IMR-90 (cell line): ENCODE results near the gene ARHGAP12. TPM values are rescaled to one million over a fixed set of nuclear protein-coding genes. Genes with fewer than 3 reads are reported as not detected.

Experiments
- ATAC-seq: fragments of 200-7000 bp; cut with Tn5 transposase; 2 replicates; pipeline ENCODE4 v1.9.1; 2020; ENCODE audit warnings: low read depth, mild to moderate bottlenecking, moderate library complexity
- BruUV-seq: library from RNA; stranded (reverse); fragments of 400-500 nt; replicated peaks from 2 replicates; lab custom pipeline; 2021; lab: Mats Ljungman, UMichigan
- CTCF ChIA-PET: fragments of 300-600 bp; formaldehyde crosslinking; extraction: SDS; loops from one replicate; lab custom pipeline; 2021; ENCODE audit warnings: antibody characterized with exemption; lab: Yijun Ruan, JAX
- POLR2A ChIA-PET: fragments of 300-600 bp; sonication (Branson Sonifier 250); formaldehyde crosslinking; loops from one replicate; lab custom pipeline; 2022; ENCODE audit warnings: antibody characterized with exemption; ENCODE audit not compliant: unreplicated experiment; lab: Charles Lee
- DNase-seq: peaks from one replicate; pipeline ENCODE4 v3.0.0; 2013
- H2AFZ ChIP-seq: replicated peaks from 2 replicates; pipeline ENCODE3; 2013; ENCODE audit warnings: low read length, mild to moderate bottlenecking; ENCODE audit not compliant: poor library complexity
- H2AK5ac ChIP-seq: 2 replicates; pipeline ENCODE4 v1.6.1; 2013; ENCODE audit warnings: low read depth, low read length, inconsistent platforms
- H2AK9ac ChIP-seq: replicated peaks from 2 replicates; pipeline ENCODE3; 2013; ENCODE audit warnings: mild to moderate bottlenecking, low read depth, low read length, moderate library complexity; ENCODE audit not compliant: poor library complexity
- H2BK120ac ChIP-seq: 2 replicates; pipeline ENCODE4 v1.6.1; 2013; ENCODE audit warnings: low read depth, low read length, inconsistent platforms
- H2BK15ac ChIP-seq: 3 replicates; pipeline ENCODE4 v1.6.1; 2013; ENCODE audit warnings: low read depth, low read length, inconsistent platforms
- H2BK20ac ChIP-seq: 2 replicates; pipeline ENCODE4 v1.6.1; 2013; ENCODE audit warnings: low read depth, mild to moderate bottlenecking, inconsistent platforms, low read length, moderate library complexity
- H2BK5ac ChIP-seq: 2 replicates; pipeline ENCODE4 v1.6.1; 2013; ENCODE audit warnings: mild to moderate bottlenecking, low read depth, low read length, inconsistent platforms; ENCODE audit not compliant: poor library complexity, severe bottlenecking
- H3K14ac ChIP-seq: replicated peaks from 2 replicates; pipeline ENCODE4 v1.6.1; 2013; ENCODE audit warnings: low read depth, low read length, inconsistent platforms
- H3K18ac ChIP-seq: 2 replicates; pipeline ENCODE4 v1.6.1; 2013; ENCODE audit warnings: low read depth, low read length, control low read depth
- H3K23ac ChIP-seq: 2 replicates; pipeline ENCODE4 v1.6.1; 2013; ENCODE audit warnings: low read depth, low read length, inconsistent platforms
- H3K27ac ChIP-seq: 2 replicates; pipeline ENCODE4 v1.5.1; 2013; ENCODE audit warnings: mild to moderate bottlenecking, control low read depth, low read length; ENCODE audit not compliant: insufficient read depth
- H3K27me3 ChIP-seq: 2 replicates; pipeline ENCODE4 v1.6.1; 2013; ENCODE audit warnings: low read length; ENCODE audit not compliant: control insufficient read depth, insufficient read depth
- H3K36me3 ChIP-seq: 2 replicates; pipeline ENCODE4 v1.6.1; 2013; ENCODE audit warnings: low read length, mixed read lengths; ENCODE audit not compliant: control insufficient read depth, insufficient read depth
- H3K4ac ChIP-seq: 2 replicates; pipeline ENCODE4 v1.6.1; 2013; ENCODE audit warnings: low read depth, low read length, inconsistent platforms
- H3K4me1 ChIP-seq: 2 replicates; pipeline ENCODE4 v1.6.1; 2013; ENCODE audit warnings: low read length, mixed read lengths; ENCODE audit not compliant: control insufficient read depth, insufficient read depth
- H3K4me2 ChIP-seq: 2 replicates; pipeline ENCODE4 v1.6.1; 2013; ENCODE audit warnings: low read depth, mild to moderate bottlenecking, control low read depth, low read length, moderate library complexity
- H3K4me3 ChIP-seq: 2 replicates; pipeline ENCODE4 v1.5.1; 2013; ENCODE audit warnings: low read depth, mild to moderate bottlenecking, control low read depth, low read length, moderate library complexity; ENCODE audit not compliant: insufficient read depth
- H3K56ac ChIP-seq: 2 replicates; pipeline ENCODE4 v1.6.1; 2013; ENCODE audit warnings: low read length, inconsistent platforms; ENCODE audit not compliant: insufficient read depth; ENCODE audit errors: extremely low read depth
- H3K79me1 ChIP-seq, 2 experiments: 2 replicates each; pipeline ENCODE4 v1.6.1; 2013; ENCODE audit warnings: low read length in 2 of 2, inconsistent platforms in 1 of 2, low read depth in 1 of 2
- H3K9ac ChIP-seq: 2 replicates; pipeline ENCODE4 v1.6.1; 2013; ENCODE audit warnings: low read depth, low read length, control low read depth
- H3K9me1 ChIP-seq: 2 replicates; pipeline ENCODE4 v1.6.1; 2013; ENCODE audit warnings: low read length, inconsistent platforms; ENCODE audit not compliant: insufficient read depth
- H3K9me3 ChIP-seq: 2 replicates; pipeline ENCODE4 v1.6.1; 2013; ENCODE audit warnings: low read length; ENCODE audit not compliant: control insufficient read depth, insufficient read depth
- H4K20me1 ChIP-seq: 2 replicates; pipeline ENCODE4 v1.6.1; 2013; ENCODE audit warnings: low read length, inconsistent platforms; ENCODE audit not compliant: insufficient read depth
- H4K5ac ChIP-seq: 2 replicates; pipeline ENCODE4 v1.6.1; 2013; ENCODE audit warnings: mild to moderate bottlenecking, low read depth, low read length, control low read depth
- H4K8ac ChIP-seq, 2 experiments: 2 replicates each; pipeline ENCODE4 v1.6.1; 2013; ENCODE audit warnings: low read depth in 2 of 2, low read length in 2 of 2, control low read depth in 1 of 2, inconsistent platforms in 1 of 2
- H4K91ac ChIP-seq: 2 replicates; pipeline ENCODE4 v1.6.1; 2013; ENCODE audit warnings: low read depth, low read length, inconsistent platforms; ENCODE audit not compliant: insufficient read depth
- CEBPB ChIP-seq: IDR thresholded peaks from 2 replicates; pipeline ENCODE4 v1.6.1; 2012; ENCODE audit warnings: low read depth, low read length, improper control_type of control experiment
- CHD1 ChIP-seq: IDR thresholded peaks from 2 replicates; pipeline ENCODE4 v1.6.1; 2012; ENCODE audit warnings: low read depth, low read length, improper control_type of control experiment
- CTCF ChIP-seq: conservative IDR thresholded peaks from 2 replicates; pipeline ENCODE4 v1.5.1; 2012; ENCODE audit warnings: mild to moderate bottlenecking, low read depth, low read length, improper control_type of control experiment
- FOS ChIP-seq: fragments of 150-350 bp; IDR thresholded peaks from 2 replicates; pipeline ENCODE4 v1.6.1; 2016; ENCODE audit warnings: low read depth, low read length
- MAFK ChIP-seq: IDR thresholded peaks from 2 replicates; pipeline ENCODE4 v1.6.1; 2012; ENCODE audit warnings: low read depth, low read length, improper control_type of control experiment
- MAZ ChIP-seq: IDR thresholded peaks from 2 replicates; pipeline ENCODE4 v1.6.1; 2012; ENCODE audit warnings: low read depth, mild to moderate bottlenecking, low read length, improper control_type of control experiment, moderate library complexity, borderline replicate concordance
- MXI1 ChIP-seq: IDR thresholded peaks from 2 replicates; pipeline ENCODE4 v1.6.1; 2012; ENCODE audit warnings: low read depth, mild to moderate bottlenecking, low read length, moderate library complexity, borderline replicate concordance
- POLR2A ChIP-seq: IDR thresholded peaks from 2 replicates; pipeline ENCODE4 v1.6.1; 2012; ENCODE audit warnings: mild to moderate bottlenecking, low read depth, low read length
- RAD21 ChIP-seq: IDR thresholded peaks from 2 replicates; pipeline ENCODE4 v1.6.1; 2012; ENCODE audit warnings: low read length, improper control_type of control experiment
- RFX5 ChIP-seq: IDR thresholded peaks from 2 replicates; pipeline ENCODE4 v1.8.0; 2012; ENCODE audit warnings: low read depth, mild to moderate bottlenecking, low read length, moderate library complexity
- WGBS, 2 experiments: methylation state at CpG; one replicate each; pipeline versions ENCODE4 v1.1.5 to v1.1.7; 2013; ENCODE audit warnings: missing lambda C conversion rate in 2 of 2; ENCODE audit not compliant: insufficient read length in 1 of 2; ENCODE audit errors: extremely low coverage in 2 of 2; 5-methylcytosine and 5-hydroxymethylcytosine counted together
- dilution Hi-C: fragments of 300-500 bp; cut with HindIII; formaldehyde crosslinking; loops from one replicate; pipeline ENCODE4 v1.14.3; 2018; ENCODE audit warnings: low sequenced_read_pairs; ENCODE audit not compliant: unreplicated experiment
- in situ Hi-C: fragments of 300-500 bp; cut with MboI; formaldehyde crosslinking; loops from 3 replicates; pipeline ENCODE4 v1.14.3; 2019; ENCODE audit warnings: low sequenced_read_pairs, inconsistent platforms, mixed read lengths
- intact Hi-C: fragments of 100-400 bp; cut with micrococcal nuclease; formaldehyde crosslinking; loops from 2 replicates; pipeline ENCODE4 v1.10.0; 2022
- polyA plus RNA-seq, 3 experiments: library from polyadenylated mRNA; depleted of rRNA; stranded (reverse); fragments of >200 nt; gene quantifications; 2 replicates each; pipeline ENCODE4 v1.2.3, GENCODE V29; 2012; ENCODE audit warnings: low replicate concordance in 1 of 3
- total RNA-seq: library from RNA; depleted of rRNA; stranded (reverse); fragments of >200 nt; gene quantifications from 2 replicates; pipeline ENCODE4 v1.2.3, GENCODE V29; 2012
- TF ChIP-seq, protein P1 (sequence below): fragments of 150-350 bp; IDR thresholded peaks from 2 replicates; pipeline ENCODE4 v1.6.1; 2017; ENCODE audit warnings: mild to moderate bottlenecking, antibody characterized with exemption, low read length, low read depth
- TF ChIP-seq, protein P2 (sequence below): fragments of 150-350 bp; IDR thresholded peaks from 2 replicates; pipeline ENCODE4 v1.6.1; 2016; ENCODE audit warnings: low read depth, mild to moderate bottlenecking, low read length, moderate library complexity, borderline replicate concordance

ARHGAP12 gene
- total and polyA plus RNA-seq, 2 of the 4 experiments (the other 2 are of a cell fraction) = 9.0 to 28.5 TPM

GRCh38 chr10:31808258-31809218 is 120.1 kb downstream of the ARHGAP12 start (continued):
- TF ChIP-seq MAZ (no peak; the same call in 1 of the 2 replicates), POLR2A (no peak), MXI1 (no peak), MAFK (no peak)

DNA sequence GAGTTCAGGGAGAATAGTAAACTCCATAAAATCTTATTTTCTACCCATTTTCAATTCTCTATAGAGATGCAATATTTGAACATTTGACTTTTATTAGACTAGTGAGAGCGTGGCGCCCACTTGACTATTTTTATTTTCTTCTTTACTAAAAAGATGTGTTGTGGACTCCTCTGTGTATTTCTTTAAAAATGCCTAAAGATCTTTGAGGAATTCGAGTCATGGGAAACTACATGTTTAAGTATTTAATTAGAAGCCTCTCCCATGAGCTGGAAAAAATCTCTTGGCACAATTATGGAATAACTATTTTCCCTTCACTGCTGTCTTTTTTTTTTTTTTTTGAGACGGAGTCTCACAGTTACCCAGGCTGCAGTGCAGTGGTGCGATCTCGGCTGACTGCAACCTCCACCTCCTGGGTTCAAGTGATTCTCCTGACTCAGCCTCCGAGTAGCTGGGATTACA is 124.2 kb downstream of the ARHGAP12 start:
- Histone ChIP-seq H2AFZ (no peak overlapping the region), H3K4me1 (peaks cover 2% of the 10 kb centered on the region), H2AK9ac (no peak overlapping the region), H3K23ac (no peak overlapping the region), H3K9me1 (no peaks in the 10 kb centered on the region), H3K79me1 (peaks cover 3 to 6% of the 10 kb centered on the region in 2 experiments; a peak in 1 of 4 replicates), H3K56ac (no peak overlapping the region), H3K9me3 (no peaks in the 10 kb centered on the region), H3K27me3 (no peaks in the 10 kb centered on the region), H2BK120ac (no peak overlapping the region), H2BK20ac (no peak overlapping the region), H3K4me3 (no peak overlapping the region), H2BK5ac (no peak overlapping the region), H3K27ac (no peak overlapping the region), H3K14ac (no peak overlapping the region), H3K36me3 (no peaks in the 10 kb centered on the region; the same call in 1 of the 2 replicates), H2BK15ac (no peak overlapping the region), H4K91ac (no peak overlapping the region), H3K18ac (no peak overlapping the region), H2AK5ac (no peak overlapping the region), H3K9ac (no peak overlapping the region), H4K5ac (no peak overlapping the region), H4K8ac (no peak overlapping the region), H3K4me2 (no peak overlapping the region), H4K20me1 (no peaks in the 10 kb centered on the region), H3K4ac (no peak overlapping the region)
- BruUV-seq = no TSS peak
- dilution Hi-C loops = no loop called here
- WGBS, 2 experiments = no CpG with 5 or more reads among the region's 7 CpGs
- no peak for DNase-seq
- CTCF ChIA-PET = no interaction called here
- intact Hi-C loops = no loop called here
- POLR2A ChIA-PET = no interaction called here
- no peak for ATAC-seq
- in situ Hi-C loops = loop anchor here (25.0 kb wide), 1 partner anchor 467 kb away; no protein-coding TSS in a partner anchor
- TF ChIP-seq, protein P1, sequence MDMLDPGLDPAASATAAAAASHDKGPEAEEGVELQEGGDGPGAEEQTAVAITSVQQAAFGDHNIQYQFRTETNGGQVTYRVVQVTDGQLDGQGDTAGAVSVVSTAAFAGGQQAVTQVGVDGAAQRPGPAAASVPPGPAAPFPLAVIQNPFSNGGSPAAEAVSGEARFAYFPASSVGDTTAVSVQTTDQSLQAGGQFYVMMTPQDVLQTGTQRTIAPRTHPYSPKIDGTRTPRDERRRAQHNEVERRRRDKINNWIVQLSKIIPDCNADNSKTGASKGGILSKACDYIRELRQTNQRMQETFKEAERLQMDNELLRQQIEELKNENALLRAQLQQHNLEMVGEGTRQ = no peak
- no peak for TF ChIP-seq RAD21
- no peak for TF ChIP-seq CTCF
- TF ChIP-seq CEBPB = no peak
- TF ChIP-seq, protein P2, sequence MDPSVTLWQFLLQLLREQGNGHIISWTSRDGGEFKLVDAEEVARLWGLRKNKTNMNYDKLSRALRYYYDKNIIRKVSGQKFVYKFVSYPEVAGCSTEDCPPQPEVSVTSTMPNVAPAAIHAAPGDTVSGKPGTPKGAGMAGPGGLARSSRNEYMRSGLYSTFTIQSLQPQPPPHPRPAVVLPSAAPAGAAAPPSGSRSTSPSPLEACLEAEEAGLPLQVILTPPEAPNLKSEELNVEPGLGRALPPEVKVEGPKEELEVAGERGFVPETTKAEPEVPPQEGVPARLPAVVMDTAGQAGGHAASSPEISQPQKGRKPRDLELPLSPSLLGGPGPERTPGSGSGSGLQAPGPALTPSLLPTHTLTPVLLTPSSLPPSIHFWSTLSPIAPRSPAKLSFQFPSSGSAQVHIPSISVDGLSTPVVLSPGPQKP = no peak
- no peak for TF ChIP-seq RFX5
- TF ChIP-seq FOS = no peak
- no peak for TF ChIP-seq POLR2A
- TF ChIP-seq CHD1 = no peak
